HT-29 (cell line): ENCODE data around the gene RBM12. TPM values are rescaled to one million over a fixed set of nuclear protein-coding genes. Genes with fewer than 3 reads are reported as not detected.

ENCODE experiments used
- DNase-seq: peaks from one replicate; pipeline ENCODE4 v3.0.0-alpha.2; 2015; ENCODE audit warnings: low spot score
- total RNA-seq: library from RNA; depleted of rRNA; stranded (reverse); fragments of >200 nt; shearing (Covaris generic); gene quantifications from 2 replicates; pipeline ENCODE4 v1.2.3, GENCODE V29; 2014

RBM12 gene
- total RNA-seq, 1 experiment from 2014 or later, result 54.8 TPM

GRCh38 chr20:35625584-35626385 is 38.9 kb downstream of the RBM12 start:
- DNase-seq, result no peak

GRCh38 chr20:35621560-35621946 is 43.1 kb downstream of the RBM12 start:
- peak; percentile 47 for DNase-seq

GRCh38 chr20:35620818-35621559 is 43.7 kb downstream of the RBM12 start:
- no peak for DNase-seq

- DNase-seq, result peak; percentile 98
Measured at GRCh38 chr20:35619196-35620095, 45.3 kb downstream of the RBM12 start.

GRCh38 chr20:35618263-35619131 is 46.2 kb downstream of the RBM12 start:
- peak; percentile 71 for DNase-seq

GRCh38 chr20:35617397-35618262 is 47.1 kb downstream of the RBM12 start:
- peak; percentile 92 for DNase-seq

GRCh38 chr20:35616465-35617396 is 48.0 kb downstream of the RBM12 start:
- peak; percentile 98 for DNase-seq

- DNase-seq, result peak; percentile 100
Measured at GRCh38 chr20:35615667-35616464, 48.8 kb downstream of the RBM12 start, which contains the start of gene SPAG4. Gene SPAG4, plus strand, starts transcription at chr20:35615829. Its CDS starts 175 bp downstream, at chr20:35616004.

GRCh38 chr20:35611482-35611881 is 53.2 kb downstream of the RBM12 start:
- no peak for DNase-seq

- peak; percentile 25 for DNase-seq
Measured at GRCh38 chr20:35610833-35611427, 53.8 kb downstream of the RBM12 start.

- DNase-seq, result peak; percentile 98
Measured at GRCh38 chr20:35607003-35607735, 57.5 kb downstream of the RBM12 start.

- no peak for DNase-seq
Measured at GRCh38 chr20:35606127-35606526, 58.6 kb downstream of the RBM12 start.

GRCh38 chr20:35604449-35604747 is 60.3 kb downstream of the RBM12 start:
- DNase-seq, result peak; percentile 48

GRCh38 chr20:35603695-35604448 is 60.8 kb downstream of the RBM12 start:
- no peak for DNase-seq

GRCh38 chr20:35602851-35603495 is 61.7 kb downstream of the RBM12 start:
- DNase-seq, result no peak

- DNase-seq, result no peak
Measured at GRCh38 chr20:35601990-35602389, 62.7 kb downstream of the RBM12 start.
